Neuronal stem cell (in vitro differentiated cells): ENCODE measurements around the gene IQCB1.

Experiments
- DNase-seq: peaks from one replicate; pipeline ENCODE4 v3.0.0-alpha.2; 2013; ENCODE audit warnings: low spot score
- H2AFZ ChIP-seq: one replicate; pipeline ENCODE4 v1.6.1; 2013; ENCODE audit warnings: mild to moderate bottlenecking, low read length, inconsistent platforms
- H2AK5ac ChIP-seq: 2 replicates; pipeline ENCODE4 v1.6.1; 2013; ENCODE audit warnings: low read depth, mild to moderate bottlenecking, inconsistent platforms, low read length, moderate library complexity, mixed read lengths
- H2BK120ac ChIP-seq: 2 replicates; pipeline ENCODE4 v1.6.1; 2013; ENCODE audit warnings: low read depth, mild to moderate bottlenecking, inconsistent platforms, low read length, moderate library complexity, mixed read lengths
- H2BK12ac ChIP-seq: one replicate; pipeline ENCODE4 v1.6.1; 2013; ENCODE audit warnings: low read length, inconsistent platforms
- H2BK15ac ChIP-seq: 2 replicates; pipeline ENCODE4 v1.6.1; 2013; ENCODE audit warnings: mild to moderate bottlenecking, low read length, inconsistent platforms, mixed read lengths
- H2BK5ac ChIP-seq: one replicate; pipeline ENCODE4 v1.6.1; 2013; ENCODE audit warnings: inconsistent platforms, mild to moderate bottlenecking, low read length, moderate library complexity
- H3K14ac ChIP-seq: one replicate; pipeline ENCODE4 v1.6.1; 2013; ENCODE audit warnings: low read length, inconsistent platforms
- H3K18ac ChIP-seq: 2 replicates; pipeline ENCODE4 v1.6.1; 2013; ENCODE audit warnings: low read length, inconsistent platforms
- H3K23ac ChIP-seq: 2 replicates; pipeline ENCODE4 v1.6.1; 2013; ENCODE audit warnings: low read depth, mild to moderate bottlenecking, mixed read lengths, low read length, inconsistent platforms; ENCODE audit not compliant: poor library complexity
- H3K27ac ChIP-seq: replicated peaks from 3 replicates; pipeline ENCODE4 v1.5.1; 2013; ENCODE audit warnings: low read length, inconsistent platforms
- H3K27me3 ChIP-seq, 3 experiments: 2 replicates each; pipeline ENCODE4 v1.6.1; 2013; ENCODE audit warnings: low read length in 3 of 3, mild to moderate bottlenecking in 2 of 3, inconsistent platforms in 1 of 3, low read depth in 1 of 3, mixed read lengths in 1 of 3, moderate library complexity in 1 of 3; ENCODE audit not compliant: control insufficient read depth in 3 of 3, insufficient read depth in 3 of 3
- H3K36me3 ChIP-seq, 2 donors: replicated peaks in 1 of 2; 2 replicates each; pipeline ENCODE4 v1.6.1; 2013; ENCODE audit warnings: low read length in 2 of 2; ENCODE audit not compliant: control insufficient read depth in 2 of 2, insufficient read depth in 2 of 2
- H3K4ac ChIP-seq: 2 replicates; pipeline ENCODE4 v1.6.1; 2013; ENCODE audit warnings: inconsistent platforms, mild to moderate bottlenecking, low read length, moderate library complexity
- H3K4me1 ChIP-seq, 2 donors: 1 replicate in 1 of 2; 2 replicates in 1 of 2; pipeline ENCODE4 v1.6.1; 2013; ENCODE audit warnings: low read length in 2 of 2, low read depth in 1 of 2; ENCODE audit not compliant: control insufficient read depth in 2 of 2, insufficient read depth in 1 of 2
- H3K4me2 ChIP-seq: one replicate; pipeline ENCODE4 v1.6.1; 2013; ENCODE audit warnings: mild to moderate bottlenecking, low read length, inconsistent platforms; ENCODE audit not compliant: insufficient read depth, poor library complexity, severe bottlenecking
- H3K4me3 ChIP-seq, 2 donors: 2 replicates each; pipeline ENCODE4 v1.5.1; 2013; ENCODE audit warnings: low read length in 2 of 2, mild to moderate bottlenecking in 2 of 2, inconsistent platforms in 1 of 2, moderate library complexity in 1 of 2
- H3K79me1 ChIP-seq: one replicate; pipeline ENCODE4 v1.6.1; 2013; ENCODE audit warnings: low read depth, mild to moderate bottlenecking, inconsistent platforms, low read length, moderate library complexity
- H3K9ac ChIP-seq: one replicate; pipeline ENCODE4 v1.6.1; 2013; ENCODE audit warnings: mild to moderate bottlenecking, low read depth, low read length, inconsistent platforms; ENCODE audit not compliant: poor library complexity
- H3K9me3 ChIP-seq, 2 donors: replicated peaks in 1 of 2; 2 replicates each; pipeline versions ENCODE3 to v1.6.1; 2013; ENCODE audit warnings: low read length in 2 of 2, mild to moderate bottlenecking in 2 of 2, inconsistent platforms in 1 of 2, low read depth in 1 of 2, mixed read lengths in 1 of 2, moderate library complexity in 1 of 2; ENCODE audit not compliant: control insufficient read depth in 2 of 2, insufficient read depth in 1 of 2
- H4K8ac ChIP-seq: one replicate; pipeline ENCODE4 v1.6.1; 2013; ENCODE audit warnings: low read depth, mild to moderate bottlenecking, inconsistent platforms, low read length, moderate library complexity
- H4K91ac ChIP-seq: one replicate; pipeline ENCODE4 v1.6.1; 2013; ENCODE audit warnings: low read length, low read depth, mild to moderate bottlenecking, inconsistent platforms; ENCODE audit not compliant: poor library complexity
- WGBS, 2 donors: extraction: QIAGEN DNeasy Blood & Tissue Kit; methylation state at CpG; one replicate each; pipeline ENCODE4 v1.1.7; 2013; ENCODE audit warnings: missing lambda C conversion rate in 2 of 2, mixed read lengths in 1 of 2; ENCODE audit not compliant: insufficient read length in 2 of 2, insufficient replicate concordance in 1 of 2; ENCODE audit errors: extremely low coverage in 2 of 2; 5-methylcytosine and 5-hydroxymethylcytosine counted together

Gene IQCB1

DNA sequence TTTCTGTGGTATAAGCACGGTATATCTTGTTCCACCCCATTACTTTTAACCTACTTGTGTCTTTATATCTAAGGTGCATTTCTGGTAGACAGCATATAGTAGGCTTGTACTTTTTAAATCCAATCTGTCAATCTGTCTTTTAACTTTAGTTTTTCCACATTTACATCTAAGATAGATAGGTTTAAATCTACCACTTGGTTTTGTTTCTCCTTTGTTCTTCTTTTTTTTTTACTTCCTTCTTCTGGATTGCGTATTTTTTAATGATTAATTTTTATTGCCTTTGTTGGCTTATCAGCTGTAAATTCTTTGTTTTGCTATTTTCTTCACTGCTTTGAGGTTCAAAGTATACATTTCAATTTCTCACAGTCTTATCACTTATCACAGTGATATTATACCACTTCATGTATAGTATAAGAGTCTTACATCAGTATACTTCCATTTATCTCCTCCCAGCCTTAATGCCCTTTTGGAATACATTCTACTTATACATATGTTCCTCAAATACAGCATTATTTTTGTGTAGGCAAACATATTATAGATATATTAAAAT, 31.0 kb downstream of the IQCB1 start:
- no peaks in the 10 kb centered on the region for H3K27me3 ChIP-seq
- no peak for DNase-seq
- no peaks in the 10 kb centered on the region for H3K79me1 ChIP-seq
- H3K27ac ChIP-seq, result no peak overlapping the region
- H2BK120ac ChIP-seq, result no peak overlapping the region
- no peak overlapping the region for H3K18ac ChIP-seq
- H3K23ac ChIP-seq, result no peak overlapping the region
- no peak overlapping the region for H2AFZ ChIP-seq
- no peak overlapping the region for H3K4ac ChIP-seq
- H3K14ac ChIP-seq, result no peak overlapping the region
- no peaks in the 10 kb centered on the region for H3K4me1 ChIP-seq
- H3K4me2 ChIP-seq, result no peak overlapping the region
- no peak overlapping the region for H4K8ac ChIP-seq
- H2BK12ac ChIP-seq, result no peak overlapping the region
- no CpG with 5 or more reads among the region's 2 CpGs for WGBS, 2 donors
- H3K9ac ChIP-seq, result no peak overlapping the region
- H2BK5ac ChIP-seq, result no peak overlapping the region
- H3K36me3 ChIP-seq, result peaks cover 1 to 98% of the 10 kb centered on the region in 2 donors
- no peak overlapping the region for H2BK15ac ChIP-seq
- H2AK5ac ChIP-seq, result no peak overlapping the region
- no peak overlapping the region for H3K4me3 ChIP-seq
- no peaks in the 10 kb centered on the region for H3K9me3 ChIP-seq
- no peak overlapping the region for H4K91ac ChIP-seq

DNA sequence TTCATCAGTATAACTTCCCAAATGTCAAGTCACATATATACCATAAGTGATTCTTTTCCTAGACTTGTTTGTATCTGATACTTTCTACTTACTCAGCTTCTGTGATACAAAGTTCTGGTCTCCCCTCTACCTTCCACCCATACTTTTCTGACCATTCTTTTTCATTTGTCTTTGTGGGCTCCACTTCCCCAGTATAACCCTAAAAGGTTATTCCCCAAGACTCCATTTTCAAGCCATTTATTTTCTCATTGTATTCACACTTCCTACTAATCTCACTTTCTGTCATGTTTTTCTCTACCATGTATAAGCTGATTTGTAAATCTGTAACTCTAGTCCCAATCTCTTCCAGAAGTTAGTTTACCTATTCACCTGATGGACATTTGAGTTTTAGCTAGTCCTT, 34.0 kb downstream of the IQCB1 start:
- H3K27me3 ChIP-seq, result no peaks in the 10 kb centered on the region
- no peak overlapping the region for H2BK5ac ChIP-seq
- DNase-seq, result no peak

DNA sequence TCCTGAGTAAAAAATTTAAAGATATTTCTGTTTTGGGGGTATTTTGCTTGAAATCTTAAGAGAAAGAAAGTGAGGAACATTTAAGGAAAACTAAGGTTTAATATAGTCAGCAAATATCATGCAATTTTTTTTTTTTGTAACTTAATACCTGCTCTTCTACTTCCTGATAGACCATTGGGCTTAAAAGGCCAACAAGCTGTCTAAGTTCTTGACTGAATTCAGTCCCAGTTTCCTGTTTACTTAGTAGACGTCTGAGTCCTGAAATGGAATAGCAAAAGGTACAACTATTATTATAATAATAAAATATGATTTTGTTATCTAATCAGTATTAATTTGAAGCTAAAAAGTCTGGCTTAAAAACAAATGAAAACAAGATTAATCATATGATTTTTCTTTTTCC, 37.9 kb downstream of the IQCB1 start:
- H3K27ac ChIP-seq, result no peak overlapping the region
- no peak overlapping the region for H3K4me3 ChIP-seq
- WGBS, 2 donors, result no CpG with 5 or more reads among the region's 1 CpG
- no peak overlapping the region for H2AFZ ChIP-seq
- no peak overlapping the region for H4K91ac ChIP-seq
- H3K36me3 ChIP-seq, result peaks cover 0 to 96% of the 10 kb centered on the region in 2 donors
- DNase-seq, result no peak
- H3K4ac ChIP-seq, result no peak overlapping the region
- H2AK5ac ChIP-seq, result no peak overlapping the region
- no peak overlapping the region for H3K23ac ChIP-seq
- no peak overlapping the region for H2BK15ac ChIP-seq
- no peak overlapping the region for H2BK5ac ChIP-seq
- no peak overlapping the region for H3K9ac ChIP-seq
- H3K4me2 ChIP-seq, result no peak overlapping the region
- no peaks in the 10 kb centered on the region for H3K9me3 ChIP-seq
- H3K27me3 ChIP-seq, result no peaks in the 10 kb centered on the region
- no peak overlapping the region for H2BK12ac ChIP-seq
- H3K18ac ChIP-seq, result no peak overlapping the region
- H4K8ac ChIP-seq, result no peak overlapping the region
- no peaks in the 10 kb centered on the region for H3K79me1 ChIP-seq
- no peak overlapping the region for H3K14ac ChIP-seq
- H2BK120ac ChIP-seq, result no peak overlapping the region
- no peaks in the 10 kb centered on the region for H3K4me1 ChIP-seq

More for the DNA sequence above, 34.0 kb downstream of the IQCB1 start:
- Histone ChIP-seq H3K79me1 (no peaks in the 10 kb centered on the region), H3K36me3 (peaks cover 1 to 98% of the 10 kb centered on the region in 2 donors), H3K9ac (no peak overlapping the region), H3K4me2 (no peak overlapping the region), H2BK12ac (no peak overlapping the region), H3K4me3 (no peak overlapping the region), H3K9me3 (no peaks in the 10 kb centered on the region), H2AK5ac (no peak overlapping the region), H3K14ac (no peak overlapping the region), H3K23ac (no peak overlapping the region), H4K8ac (no peak overlapping the region), H2BK15ac (no peak overlapping the region), H4K91ac (no peak overlapping the region), H3K4ac (no peak overlapping the region), H2AFZ (no peak overlapping the region), H3K27ac (no peak overlapping the region), H3K18ac (no peak overlapping the region), H3K4me1 (no peaks in the 10 kb centered on the region), H2BK120ac (no peak overlapping the region)

DNA sequence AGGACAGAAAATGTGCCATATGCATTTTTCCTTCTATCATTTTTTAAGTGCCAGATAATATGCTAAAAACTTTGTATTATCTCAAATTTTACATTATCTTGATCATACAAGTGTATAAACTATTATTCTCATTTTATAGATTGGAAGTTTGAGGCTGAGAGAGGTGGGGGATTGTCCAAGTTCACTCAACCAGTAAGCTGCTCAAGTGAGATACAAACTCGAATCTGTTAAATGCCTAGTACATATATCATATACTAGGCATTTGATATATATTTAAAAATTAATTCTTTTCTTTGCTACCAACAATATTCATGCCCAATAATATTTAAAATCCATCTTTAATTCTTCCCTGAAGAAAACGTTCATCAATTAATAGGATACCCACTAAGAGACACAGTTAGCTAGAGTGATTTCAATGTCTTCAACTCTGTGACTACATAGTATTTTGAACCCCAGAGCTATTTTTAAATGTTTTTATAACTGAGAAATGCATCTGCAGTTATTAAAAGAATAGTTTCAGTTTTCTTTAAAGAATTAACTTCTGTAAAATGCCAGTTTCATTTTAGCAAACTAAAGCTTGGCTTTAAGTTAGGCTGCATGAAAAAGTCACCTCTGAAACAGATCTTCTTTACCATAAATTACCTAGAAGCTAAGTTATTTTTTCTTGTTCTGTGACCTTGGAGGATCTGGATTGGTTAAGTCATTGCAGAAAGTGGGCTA, 40.4 kb downstream of the IQCB1 start:
- no peak overlapping the region for H3K9ac ChIP-seq
- H3K36me3 ChIP-seq, result peaks cover 0 to 96% of the 10 kb centered on the region in 2 donors
- no peak overlapping the region for H2BK120ac ChIP-seq
- H3K14ac ChIP-seq, result no peak overlapping the region
- H4K8ac ChIP-seq, result no peak overlapping the region
- WGBS, 2 donors, result no CpG with 5 or more reads among the region's 2 CpGs
- H3K4me2 ChIP-seq, result no peak overlapping the region
- H3K27me3 ChIP-seq, result no peaks in the 10 kb centered on the region
- no peak overlapping the region for H3K23ac ChIP-seq
- H2AK5ac ChIP-seq, result no peak overlapping the region
- no peaks in the 10 kb centered on the region for H3K79me1 ChIP-seq
- H4K91ac ChIP-seq, result no peak overlapping the region
- no peak for DNase-seq
- H2BK5ac ChIP-seq, result no peak overlapping the region
- no peak overlapping the region for H3K18ac ChIP-seq
- no peaks in the 10 kb centered on the region for H3K9me3 ChIP-seq
- H2AFZ ChIP-seq, result no peak overlapping the region
- H3K27ac ChIP-seq, result no peak overlapping the region
- H3K4ac ChIP-seq, result no peak overlapping the region
- H2BK12ac ChIP-seq, result no peak overlapping the region
- no peak overlapping the region for H3K4me3 ChIP-seq
- H2BK15ac ChIP-seq, result no peak overlapping the region
- no peaks in the 10 kb centered on the region for H3K4me1 ChIP-seq
